ENCODE results near the gene INTS4. TPM values are rescaled to one million over a fixed set of nuclear protein-coding genes. Genes with fewer than 3 reads are reported as not detected.

The INTS4 gene
- polyA plus RNA-seq, 1 donor (not counting 4 experiments of a cell fraction or from before 2014, with no cell fraction given) = 18.0 TPM

- Histone ChIP-seq H3K9me1 (ENCODE audit: control insufficient read depth, extremely low read depth, insufficient read depth, low read length) (no peaks in the 10 kb centered on the region), H2AFZ (ENCODE audit: control insufficient read depth, low read length) (no peak overlapping the region), H3K27me3 (ENCODE audit: control insufficient read depth, extremely low read depth, insufficient read depth, low read length) (no peaks in the 10 kb centered on the region), H3K79me2 (ENCODE audit: control insufficient read depth, insufficient read depth, low read length) (no peaks in the 10 kb centered on the region), H3K4me2 (ENCODE audit: control insufficient read depth, extremely low read depth, insufficient read depth, low read depth, low read length) (no peak overlapping the region), H3K27ac (ENCODE audit: control insufficient read depth, insufficient read depth, low read length) (no peak overlapping the region), H3K9me3 (ENCODE audit: control insufficient read depth, low read depth, low read length) (no peaks in the 10 kb centered on the region), H3K36me3 (ENCODE audit: control insufficient read depth in 2 of 2, extremely low read depth in 1 of 2, insufficient read depth in 2 of 2, low read length in 2 of 2) (no peaks in the 10 kb centered on the region), H4K20me1 (ENCODE audit: control insufficient read depth, extremely low read depth, insufficient read depth, low read length) (no peaks in the 10 kb centered on the region), H3K9ac (ENCODE audit: control insufficient read depth, extremely low read depth, insufficient read depth, low read length) (no peak overlapping the region), H3K4me1 (ENCODE audit: control insufficient read depth, extremely low read depth, insufficient read depth, low read length) (peaks cover 15% of the 10 kb centered on the region), H3K4me3 (ENCODE audit: control insufficient read depth in 2 of 3, extremely low read depth in 1 of 3, insufficient read depth in 2 of 3, low read depth in 1 of 3, low read length in 3 of 3) (no peak overlapping the region)
- dilution Hi-C loops (cut with MboI; ENCODE audit: extremely low pct_ligation_motif_present, low sequenced_read_pairs) = no loop called here
- no peak for DNase-seq (ENCODE audit: low read depth, low spot score)
- FAIRE-seq = no peak
- TF ChIP-seq EZH2 (IDR thresholded peaks at IDR 0.05; ENCODE audit: low read length) (no peak), CTCF (optimal IDR thresholded peaks at IDR 0.05 in 1 of 3, IDR thresholded peaks at IDR 0.05 in 1 of 3, conservative IDR thresholded peaks at IDR 0.05 in 1 of 3; ENCODE audit: extremely low read depth in 1 of 3, insufficient read depth in 2 of 3, low read length in 3 of 3) (no peak)
Observed at GRCh38 chr11:78021611-78022010, 27.1 kb upstream of the INTS4 start.

- Histone ChIP-seq H3K9me1 (ENCODE audit: control insufficient read depth, extremely low read depth, insufficient read depth, low read length) (no peaks in the 10 kb centered on the region), H3K4me2 (ENCODE audit: control insufficient read depth, extremely low read depth, insufficient read depth, low read depth, low read length) (no peak overlapping the region), H3K27me3 (ENCODE audit: control insufficient read depth, extremely low read depth, insufficient read depth, low read length) (no peaks in the 10 kb centered on the region), H4K20me1 (ENCODE audit: control insufficient read depth, extremely low read depth, insufficient read depth, low read length) (no peaks in the 10 kb centered on the region), H3K9ac (ENCODE audit: control insufficient read depth, extremely low read depth, insufficient read depth, low read length) (no peak overlapping the region), H2AFZ (ENCODE audit: control insufficient read depth, low read length) (no peak overlapping the region), H3K27ac (ENCODE audit: control insufficient read depth, insufficient read depth, low read length) (no peak overlapping the region), H3K9me3 (ENCODE audit: control insufficient read depth, low read depth, low read length) (no peaks in the 10 kb centered on the region), H3K4me1 (ENCODE audit: control insufficient read depth, extremely low read depth, insufficient read depth, low read length) (peaks cover 15% of the 10 kb centered on the region), H3K79me2 (ENCODE audit: control insufficient read depth, insufficient read depth, low read length) (no peaks in the 10 kb centered on the region), H3K4me3 (ENCODE audit: control insufficient read depth in 2 of 3, extremely low read depth in 1 of 3, insufficient read depth in 2 of 3, low read depth in 1 of 3, low read length in 3 of 3) (no peak overlapping the region), H3K36me3 (ENCODE audit: control insufficient read depth in 2 of 2, extremely low read depth in 1 of 2, insufficient read depth in 2 of 2, low read length in 2 of 2) (no peaks in the 10 kb centered on the region)
- TF ChIP-seq EZH2 (IDR thresholded peaks at IDR 0.05; ENCODE audit: low read length) (no peak), CTCF (optimal IDR thresholded peaks at IDR 0.05 in 1 of 3, IDR thresholded peaks at IDR 0.05 in 1 of 3, conservative IDR thresholded peaks at IDR 0.05 in 1 of 3; ENCODE audit: extremely low read depth in 1 of 3, insufficient read depth in 2 of 3, low read length in 3 of 3) (no peak)
- dilution Hi-C loops (cut with MboI; ENCODE audit: extremely low pct_ligation_motif_present, low sequenced_read_pairs) = no loop called here
- DNase-seq (ENCODE audit: low read depth, low spot score) (no peak), FAIRE-seq (no peak)
Observed at GRCh38 chr11:78020246-78020645, 25.8 kb upstream of the INTS4 start.
